GM12891 (cell line): ENCODE measurements around the gene NHSL1.

Experiments
- POLR2A ChIP-seq: IDR thresholded peaks from 2 replicates; pipeline ENCODE4 v1.6.1; 2011; ENCODE audit warnings: low read depth, low read length, control low read depth
- POLR2AphosphoS5 ChIP-seq: IDR thresholded peaks from 2 replicates; pipeline ENCODE4 v1.6.1; 2011; ENCODE audit warnings: low read depth, low read length, control low read depth
- SPI1 ChIP-seq: IDR thresholded peaks from 2 replicates; pipeline ENCODE4 v1.6.1; 2011; ENCODE audit warnings: low read depth, low read length, control low read depth

- TF ChIP-seq POLR2AphosphoS5 (no peak), SPI1 (no peak), POLR2A (no peak)
These were observed 126.4 kb downstream of the NHSL1 start for GRCh38 chr6:138372711-138373463.
